ENCODE data around the gene DAGLB. TPM values are rescaled to one million over a fixed set of nuclear protein-coding genes. Genes with fewer than 3 reads are reported as not detected.
"Not testable (repeated sequence)": the region's sequence is repeated elsewhere in the genome, so short reads cannot be mapped to it uniquely, and the experiment has no call there.

DAGLB gene
- total RNA-seq, 6 experiments from 2014 or later = 8.9 to 12.7 (median 11.7) TPM

DNA sequence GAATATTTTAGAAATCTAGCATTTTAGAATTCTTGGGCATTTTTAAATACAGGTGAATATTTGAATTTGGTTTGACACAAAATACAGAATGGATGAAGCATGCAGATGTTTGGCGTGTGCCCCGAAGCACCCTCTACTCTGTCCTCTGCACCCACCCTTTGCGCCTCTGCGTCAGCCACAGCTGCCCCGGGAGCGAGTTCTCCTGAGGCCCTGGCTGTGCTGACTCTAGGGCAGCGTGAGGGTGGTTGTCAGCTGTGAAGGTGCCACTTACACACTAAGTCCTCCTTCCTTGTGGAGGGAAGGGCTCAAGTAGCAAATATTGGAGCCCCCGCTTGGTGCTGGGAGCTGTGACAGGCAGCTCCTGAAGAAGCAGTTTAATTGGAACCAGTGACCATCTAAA is 48.4 kb downstream of the DAGLB start:
- H3K4me3 ChIP-seq = no peak overlapping the region
- no peaks in the 10 kb centered on the region for H3K27me3 ChIP-seq
- no peaks in the 10 kb centered on the region for H3K9me3 ChIP-seq
- intact Hi-C loops (cut with DNase I) = no loop called here
- no peak for TF ChIP-seq POLR2A (IDR thresholded peaks at IDR 0.05)
- TF ChIP-seq, protein P1, sequence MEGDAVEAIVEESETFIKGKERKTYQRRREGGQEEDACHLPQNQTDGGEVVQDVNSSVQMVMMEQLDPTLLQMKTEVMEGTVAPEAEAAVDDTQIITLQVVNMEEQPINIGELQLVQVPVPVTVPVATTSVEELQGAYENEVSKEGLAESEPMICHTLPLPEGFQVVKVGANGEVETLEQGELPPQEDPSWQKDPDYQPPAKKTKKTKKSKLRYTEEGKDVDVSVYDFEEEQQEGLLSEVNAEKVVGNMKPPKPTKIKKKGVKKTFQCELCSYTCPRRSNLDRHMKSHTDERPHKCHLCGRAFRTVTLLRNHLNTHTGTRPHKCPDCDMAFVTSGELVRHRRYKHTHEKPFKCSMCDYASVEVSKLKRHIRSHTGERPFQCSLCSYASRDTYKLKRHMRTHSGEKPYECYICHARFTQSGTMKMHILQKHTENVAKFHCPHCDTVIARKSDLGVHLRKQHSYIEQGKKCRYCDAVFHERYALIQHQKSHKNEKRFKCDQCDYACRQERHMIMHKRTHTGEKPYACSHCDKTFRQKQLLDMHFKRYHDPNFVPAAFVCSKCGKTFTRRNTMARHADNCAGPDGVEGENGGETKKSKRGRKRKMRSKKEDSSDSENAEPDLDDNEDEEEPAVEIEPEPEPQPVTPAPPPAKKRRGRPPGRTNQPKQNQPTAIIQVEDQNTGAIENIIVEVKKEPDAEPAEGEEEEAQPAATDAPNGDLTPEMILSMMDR (IDR thresholded peaks at IDR 0.05) = no peak
- WGBS (ENCODE audit: insufficient coverage, low coverage, low lambda C conversion rate, missing lambda C conversion rate) = 94% methylated on average over 3 of the region's 8 CpGs
- ATAC-seq = no peak
- peaks cover 0 to 5% (median 2%) of the 10 kb centered on the region in 4 donors for H3K4me1 ChIP-seq
- DNase-seq = no peak
- no peak overlapping the region for H3K27ac ChIP-seq
- peaks cover 3 to 47% (median 23%) of the 10 kb centered on the region in 4 donors for H3K36me3 ChIP-seq

DNA sequence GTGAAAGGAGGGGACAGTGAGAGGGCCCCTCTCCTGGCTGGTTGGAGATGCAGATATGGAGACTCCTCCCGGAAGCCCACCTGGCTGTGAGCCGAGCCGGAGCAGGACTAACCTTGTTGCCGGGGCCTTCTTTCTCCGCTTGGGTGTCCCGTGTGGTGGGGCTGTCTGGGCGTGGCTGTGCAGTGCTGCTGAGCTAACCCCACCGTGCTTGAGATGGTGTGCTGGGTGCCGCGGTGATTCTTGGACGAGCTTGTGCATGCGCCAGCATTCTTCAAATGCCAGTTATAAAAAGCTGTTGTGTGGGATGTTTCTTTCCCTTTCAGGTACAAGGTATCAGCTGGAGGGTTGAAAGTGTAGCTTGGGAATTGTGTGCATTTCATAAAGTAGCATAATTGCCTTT is 48.8 kb downstream of the DAGLB start:
- no peak overlapping the region for H3K4me3 ChIP-seq
- 27% methylated on average over 3 of the region's 12 CpGs for WGBS (ENCODE audit: insufficient coverage, low coverage, low lambda C conversion rate, missing lambda C conversion rate)
- intact Hi-C loops (cut with DNase I) = no loop called here
- no peaks in the 10 kb centered on the region for H3K27me3 ChIP-seq
- H3K9me3 ChIP-seq = no peaks in the 10 kb centered on the region
- ATAC-seq = peak in 2 of 4 donors; percentile 7 to 16
- H3K4me1 ChIP-seq = peaks cover 0 to 5% (median 2%) of the 10 kb centered on the region in 4 donors
- DNase-seq = no peak
- H3K36me3 ChIP-seq = peaks cover 3 to 43% (median 21%) of the 10 kb centered on the region in 4 donors
- TF ChIP-seq, protein P1 (IDR thresholded peaks at IDR 0.05) = no peak
- no peak for TF ChIP-seq POLR2A (IDR thresholded peaks at IDR 0.05)
- no peak overlapping the region for H3K27ac ChIP-seq

DNA sequence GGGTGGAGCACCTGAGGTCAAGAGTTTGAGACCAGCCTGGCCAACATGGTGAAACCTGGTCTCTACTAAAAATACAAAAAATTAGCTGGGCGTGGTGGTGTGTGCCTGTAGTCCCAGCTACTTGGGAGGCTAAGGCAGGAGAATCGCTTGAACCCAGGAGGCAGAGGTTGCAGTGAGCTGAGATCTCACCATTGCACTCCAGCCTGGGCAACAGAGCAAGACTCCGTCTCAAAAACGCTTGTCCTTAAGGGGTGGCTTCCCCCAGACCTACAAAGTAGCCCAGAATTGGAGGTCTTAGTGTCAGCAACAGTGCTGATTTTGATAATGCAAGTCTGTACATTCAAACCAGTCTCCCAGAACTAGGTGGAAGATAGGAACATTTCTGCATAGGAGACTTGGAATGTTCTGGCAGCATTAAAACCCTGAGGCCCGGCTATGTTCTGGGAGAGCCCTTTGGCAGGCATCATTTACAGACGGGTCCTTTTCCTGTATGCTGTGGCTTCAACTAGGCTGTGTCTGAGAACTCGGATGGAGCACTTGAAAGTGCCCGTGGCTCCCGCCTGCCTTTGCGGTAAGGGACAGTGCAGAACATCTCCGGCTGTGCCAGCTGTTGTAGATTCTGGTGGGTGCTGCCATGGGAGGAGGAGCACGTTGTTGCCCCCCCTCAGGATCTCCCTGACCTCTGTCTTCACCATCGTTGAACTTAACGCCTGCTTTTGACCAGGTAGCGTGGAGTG is 49.8 kb downstream of the DAGLB start:
- H3K27ac ChIP-seq; H3K27me3 ChIP-seq; intact Hi-C loops (cut with DNase I); H3K9me3 ChIP-seq; H3K4me3 ChIP-seq; DNase-seq: not testable (repeated sequence)
- peak in 1 of 4 donors; percentile 27 for ATAC-seq
- peaks cover 0 to 13% (median 2%) of the 10 kb centered on the region in 4 donors for H3K4me1 ChIP-seq
- WGBS (ENCODE audit: insufficient coverage, low coverage, low lambda C conversion rate, missing lambda C conversion rate) = 84% methylated on average over 10 of the region's 15 CpGs
- H3K36me3 ChIP-seq = peaks cover 3 to 34% (median 16%) of the 10 kb centered on the region in 4 donors

DNA sequence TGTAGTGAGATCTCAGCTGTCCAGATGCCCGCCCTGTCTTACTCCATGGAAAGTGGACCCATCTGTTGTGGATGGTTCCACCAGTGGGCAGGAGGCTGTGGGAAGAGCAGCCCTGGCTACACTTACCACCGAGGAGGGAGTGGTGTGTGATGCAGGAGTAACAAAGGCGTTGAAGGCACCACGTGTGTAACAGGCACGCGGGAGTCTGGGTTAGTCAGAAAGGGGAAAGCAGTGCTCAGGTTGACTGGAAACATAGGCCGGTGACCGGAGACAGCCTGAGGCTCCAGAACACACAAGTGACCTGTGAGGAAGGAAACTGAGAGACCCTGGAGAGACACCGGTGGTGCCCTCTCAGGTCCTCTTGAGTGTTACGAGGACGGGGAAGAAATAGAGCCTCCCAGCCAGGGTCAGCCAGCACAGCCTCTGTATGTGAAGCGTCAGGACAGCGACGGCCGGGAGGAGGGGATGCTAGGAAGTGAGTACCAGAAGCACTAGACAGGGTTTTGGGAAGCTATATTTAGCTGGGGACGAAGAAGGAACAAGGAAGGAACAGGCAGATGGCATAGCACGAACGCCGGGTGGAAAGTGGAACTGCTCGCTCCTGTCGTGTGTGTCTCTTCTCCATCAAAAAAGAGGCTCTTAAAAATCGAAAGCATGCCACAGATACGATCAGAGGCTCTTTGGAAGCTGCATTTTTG is 51.7 kb downstream of the DAGLB start:
- peaks cover 0 to 13% (median 2%) of the 10 kb centered on the region in 4 donors for H3K4me1 ChIP-seq
- intact Hi-C loops (cut with DNase I) = no loop called here
- ATAC-seq (peak; percentile 39 to 62 (median 48)), DNase-seq (peak in 1 of 3 donors; percentile 61)
- 54% methylated on average over 22 of the region's 23 CpGs for WGBS (ENCODE audit: insufficient coverage, low coverage, low lambda C conversion rate, missing lambda C conversion rate)
- H3K27me3 ChIP-seq = no peaks in the 10 kb centered on the region
- H3K27ac ChIP-seq = peak overlapping the region in 1 of 3 donors; percentile 24
- H3K4me3 ChIP-seq = no peak overlapping the region
- TF ChIP-seq, protein P1 (IDR thresholded peaks at IDR 0.05) = no peak
- no peak for TF ChIP-seq POLR2A (IDR thresholded peaks at IDR 0.05)
- H3K9me3 ChIP-seq = no peaks in the 10 kb centered on the region
- peaks cover under 1 to 34% (median 9%) of the 10 kb centered on the region in 4 donors for H3K36me3 ChIP-seq

DNA sequence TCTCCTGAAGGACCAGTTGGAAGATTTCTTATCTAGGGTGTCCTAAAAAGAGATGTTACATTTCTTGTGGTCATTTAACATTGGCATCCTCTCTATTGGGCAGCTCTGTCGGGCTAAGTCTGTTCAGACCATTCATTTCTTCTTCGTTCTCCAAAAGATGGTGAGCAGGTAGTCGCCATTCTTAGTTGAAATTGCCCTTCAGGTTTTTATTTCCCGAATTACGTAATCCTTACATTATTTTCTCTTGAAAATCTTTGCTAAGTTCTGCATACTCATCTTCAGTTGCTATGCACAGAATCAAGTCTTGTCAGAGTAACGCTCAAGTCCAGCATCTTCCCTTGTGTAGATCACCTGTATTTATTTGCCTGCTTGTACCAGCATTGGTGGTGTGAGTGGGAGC is 53.6 kb downstream of the DAGLB start:
- Histone ChIP-seq H3K27me3 (no peaks in the 10 kb centered on the region), H3K4me3 (no peak overlapping the region), H3K4me1 (peaks cover 0 to 8% (median 2%) of the 10 kb centered on the region in 4 donors), H3K27ac (no peak overlapping the region), H3K9me3 (no peaks in the 10 kb centered on the region), H3K36me3 (peaks cover 5 to 23% (median 8%) of the 10 kb centered on the region in 4 donors)
- ATAC-seq (no peak), DNase-seq (no peak)
- TF ChIP-seq POLR2A (IDR thresholded peaks at IDR 0.05) = no peak
- TF ChIP-seq, protein P1 (IDR thresholded peaks at IDR 0.05) = no peak
- whole genome bisulfite sequencing (ENCODE audit: insufficient coverage, low coverage, low lambda C conversion rate, missing lambda C conversion rate) = 84% methylated on average over 6 of the region's 6 CpGs
- intact Hi-C loops (cut with DNase I) = no loop called here

Measured in right lobe of liver (tissue), 6 donors.